HG02870 (cell line): ENCODE data around the gene CATSPERZ.
"Not testable (repeated sequence)": the region's sequence is repeated elsewhere in the genome, so short reads cannot be mapped to it uniquely, and the experiment has no call there.

Experiments
- ATAC-seq: cut with Tn5 transposase; IDR thresholded peaks from one replicate; pipeline ENCODE4 v1.9.1; 2021; ENCODE audit warnings: mild to moderate bottlenecking, moderate library complexity; ENCODE audit not compliant: unreplicated experiment

CATSPERZ gene

GRCh38 chr11:64298966-64299846, 952 bp upstream of the CATSPERZ start:
- ATAC-seq: no peak

- no peak for ATAC-seq
These were observed 3.2 kb downstream of the CATSPERZ start for GRCh38 chr11:64303109-64304031.

GRCh38 chr11:64304032-64304315, 3.8 kb downstream of the CATSPERZ start:
- ATAC-seq: no peak

- no peak for ATAC-seq
These were observed 4.3 kb downstream of the CATSPERZ start for GRCh38 chr11:64304316-64305072.

GRCh38 chr11:64305075-64305690, 5.0 kb downstream of the CATSPERZ start, which contains the start of gene ESRRA:
Gene ESRRA, plus strand, starts transcription at chr11:64305524. Its CDS starts 1,656 bp downstream, at chr11:64307180.
- peak; percentile 70 for ATAC-seq

- peak; percentile 25 for ATAC-seq
These were observed 5.8 kb downstream of the CATSPERZ start for GRCh38 chr11:64305691-64306562.

- ATAC-seq: no peak
These were observed 6.4 kb downstream of the CATSPERZ start for GRCh38 chr11:64306563-64306875.

- ATAC-seq: no peak
These were observed 6.9 kb downstream of the CATSPERZ start for GRCh38 chr11:64306876-64307622.

GRCh38 chr11:64307795-64308194, 7.6 kb downstream of the CATSPERZ start:
- not testable (repeated sequence) for ATAC-seq

GRCh38 chr11:64312947-64313346, 12.8 kb downstream of the CATSPERZ start:
- no peak for ATAC-seq

GRCh38 chr11:64313491-64314145, 13.5 kb downstream of the CATSPERZ start:
- ATAC-seq: no peak

- no peak for ATAC-seq
These were observed 14.1 kb downstream of the CATSPERZ start for GRCh38 chr11:64314146-64314804.

GRCh38 chr11:64314805-64315561, 14.8 kb downstream of the CATSPERZ start:
- no peak for ATAC-seq

GRCh38 chr11:64315667-64316526, 15.7 kb downstream of the CATSPERZ start:
- not testable (repeated sequence) for ATAC-seq

- ATAC-seq: no peak
These were observed 16.6 kb downstream of the CATSPERZ start for GRCh38 chr11:64316672-64317324.
